HL-60 (cell line): ENCODE data around the gene TMEM184A.

ENCODE experiments used
- CTCF ChIP-seq: IDR thresholded peaks from one replicate; pipeline ENCODE4 v1.5.1; 2011; ENCODE audit warnings: low read length, control low read depth, inconsistent platforms; ENCODE audit not compliant: insufficient read depth
- GABPA ChIP-seq: IDR thresholded peaks from 2 replicates; pipeline ENCODE4 v1.6.1; 2012; ENCODE audit warnings: low read depth
- POLR2AphosphoS5 ChIP-seq: IDR thresholded peaks from 2 replicates; pipeline ENCODE4 v1.6.1; 2012; ENCODE audit warnings: low read depth
- REST ChIP-seq: IDR thresholded peaks from 2 replicates; pipeline ENCODE4 v1.6.1; 2012; ENCODE audit warnings: low read depth; ENCODE audit not compliant: insufficient replicate concordance
- SPI1 ChIP-seq: IDR thresholded peaks from 2 replicates; pipeline ENCODE4 v1.6.1; 2012; ENCODE audit warnings: low read depth, mild to moderate bottlenecking, borderline replicate concordance

GRCh38 chr7:1508277-1508758 is 47.7 kb downstream of the TMEM184A start:
- TF ChIP-seq CTCF (no peak), POLR2AphosphoS5 (no peak), GABPA (no peak), REST (no peak), SPI1 (no peak)
